ENCODE results near the gene NEK5.
A peak's percentile ranks its signal among the peaks of the same experiment; 100 is the strongest.
"Not testable (repeated sequence)": the region's sequence is repeated elsewhere in the genome, so short reads cannot be mapped to it uniquely, and the experiment has no call there.

The NEK5 gene

DNA sequence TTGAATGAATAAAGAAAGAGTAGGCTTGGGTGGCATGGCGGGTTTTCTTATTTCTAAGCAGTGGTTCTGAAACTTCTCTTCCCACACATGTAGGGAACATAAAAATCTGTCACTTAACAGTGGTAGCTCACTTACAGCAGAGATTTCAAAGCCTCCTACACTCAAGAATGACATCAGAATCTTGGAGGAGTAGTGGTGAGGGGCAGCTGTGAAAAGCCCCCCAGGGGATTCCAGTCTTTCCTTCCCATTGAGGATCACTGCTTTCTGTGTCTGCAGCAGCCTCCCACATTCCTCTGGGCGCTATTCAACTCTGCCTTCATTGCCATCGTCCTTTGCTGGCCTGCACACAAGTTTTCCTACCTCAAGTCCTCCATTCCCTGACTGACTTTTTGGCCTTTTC is 8.6 kb upstream of the NEK5 start:
- DNase-seq, result no peak

DNA sequence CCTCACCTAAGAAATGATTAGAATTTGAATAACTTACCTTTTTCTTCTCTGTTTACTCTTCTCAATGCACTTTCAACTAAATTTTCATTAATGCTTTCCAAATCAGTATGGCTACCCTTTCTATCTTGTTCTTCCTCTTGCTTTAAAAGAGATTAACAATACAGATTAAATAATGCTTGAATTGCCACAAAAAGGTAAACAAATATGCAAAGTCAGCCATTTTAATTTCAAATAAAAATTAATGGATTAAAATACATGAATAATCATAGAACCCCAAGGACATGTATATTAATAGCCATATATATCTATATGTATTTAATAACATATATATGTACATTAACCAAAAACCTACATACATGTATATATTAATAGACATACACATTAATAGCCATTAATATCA is 7.9 kb upstream of the NEK5 start:
- no peak for DNase-seq

DNA sequence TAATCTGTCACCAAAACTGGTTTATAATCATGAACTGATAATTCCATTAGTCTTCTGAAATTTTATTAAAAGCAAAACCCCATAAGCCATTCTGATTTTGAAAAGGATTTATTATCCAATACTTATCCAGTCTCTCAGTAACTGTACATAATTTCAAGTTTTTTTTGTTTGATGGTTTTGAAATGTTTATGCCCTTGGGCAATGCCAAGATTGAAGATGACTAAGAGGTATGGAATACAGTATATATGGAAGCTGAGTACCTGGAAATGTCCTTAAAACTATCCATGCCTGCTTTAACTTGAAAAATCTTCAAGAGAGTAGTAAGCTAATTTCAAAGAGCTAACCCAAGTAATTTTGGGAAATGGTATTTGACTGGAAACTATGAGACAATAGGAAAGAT is 1.8 kb upstream of the NEK5 start:
- DNase-seq, result no peak

DNA sequence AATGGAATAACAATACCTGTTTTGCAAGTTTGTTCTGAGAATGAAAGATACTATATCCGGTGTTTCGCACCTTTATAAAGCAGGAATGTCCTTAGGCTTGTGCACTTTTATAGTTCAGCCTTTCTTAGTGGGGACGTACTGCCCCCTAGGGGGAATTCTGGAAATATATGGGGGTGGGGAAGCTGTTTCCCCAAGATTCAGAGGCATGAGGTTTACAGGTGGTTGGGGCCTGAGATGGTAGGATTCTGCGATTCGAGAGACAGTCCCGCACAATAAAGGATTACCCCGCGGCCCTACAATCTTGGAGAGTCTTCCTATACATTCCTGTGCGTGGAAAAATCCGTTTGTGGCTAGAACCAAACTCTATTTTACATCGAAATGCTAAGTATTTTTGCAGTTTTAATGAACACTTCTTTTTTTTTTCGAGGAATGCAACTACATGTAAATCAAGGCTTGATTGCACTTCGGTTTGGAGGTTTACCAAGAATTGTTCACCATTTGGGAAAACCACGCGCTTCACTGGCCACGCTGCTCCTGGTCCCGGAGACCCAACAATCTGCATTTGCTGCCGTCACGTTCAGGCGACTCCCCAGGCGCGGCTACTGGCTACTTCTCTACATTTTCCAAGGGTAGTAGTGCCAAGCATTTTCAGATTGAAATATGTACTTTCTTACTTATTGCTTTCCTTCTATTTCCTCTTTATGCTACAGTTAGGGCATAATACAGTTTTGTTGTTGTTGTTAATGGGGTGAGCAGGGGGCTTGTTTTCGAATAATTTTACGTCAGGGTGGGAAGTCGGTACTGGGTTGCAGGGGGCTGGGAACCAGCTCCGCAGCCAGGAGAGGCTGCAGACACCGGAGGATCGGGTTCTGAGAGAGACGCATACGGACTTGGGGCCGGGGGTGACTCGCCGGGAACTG is 830 bp downstream of the NEK5 start:
- DNase-seq, result peak in 4 of 5 donors; percentile 16 to 59 (median 42)

DNA sequence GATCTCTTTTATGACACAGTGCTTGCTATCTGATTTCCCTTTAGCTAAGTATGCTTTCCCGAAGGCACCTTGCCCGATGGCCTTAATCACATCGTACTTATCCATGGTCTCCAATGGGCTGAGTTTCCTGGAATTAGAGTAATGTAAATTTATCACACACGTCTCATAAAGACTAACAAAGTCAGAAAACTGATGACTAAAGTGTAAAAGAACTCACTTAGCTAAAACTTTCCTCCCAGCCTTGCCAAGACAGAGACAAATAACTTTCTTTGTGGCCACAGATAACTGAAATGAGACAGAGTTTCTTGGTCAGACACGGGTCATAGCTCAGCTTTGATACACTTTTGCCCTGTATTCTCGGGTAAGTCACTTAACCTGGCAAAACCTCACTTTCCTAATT is 1.5 kb downstream of the NEK5 start:
- DNase-seq, result no peak

DNA sequence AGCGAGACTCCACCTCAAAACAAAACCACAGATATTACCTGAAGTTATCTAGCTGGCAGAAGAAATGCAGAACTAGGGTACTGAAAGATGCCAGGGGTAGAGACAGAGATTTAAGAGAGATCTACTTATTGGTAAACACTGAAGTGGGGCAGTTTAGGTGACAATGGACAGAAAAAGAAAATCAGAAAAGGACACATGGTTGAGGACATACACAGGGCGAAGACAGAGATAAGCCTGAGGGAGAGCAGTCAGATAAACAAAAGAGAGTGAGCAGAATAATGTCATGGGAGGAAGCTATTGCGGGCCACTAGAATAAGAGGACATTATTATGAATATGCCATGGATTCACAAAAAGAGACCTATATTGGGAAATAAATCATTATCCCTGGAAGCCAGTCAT is 3.3 kb downstream of the NEK5 start:
- no peak for DNase-seq

DNA sequence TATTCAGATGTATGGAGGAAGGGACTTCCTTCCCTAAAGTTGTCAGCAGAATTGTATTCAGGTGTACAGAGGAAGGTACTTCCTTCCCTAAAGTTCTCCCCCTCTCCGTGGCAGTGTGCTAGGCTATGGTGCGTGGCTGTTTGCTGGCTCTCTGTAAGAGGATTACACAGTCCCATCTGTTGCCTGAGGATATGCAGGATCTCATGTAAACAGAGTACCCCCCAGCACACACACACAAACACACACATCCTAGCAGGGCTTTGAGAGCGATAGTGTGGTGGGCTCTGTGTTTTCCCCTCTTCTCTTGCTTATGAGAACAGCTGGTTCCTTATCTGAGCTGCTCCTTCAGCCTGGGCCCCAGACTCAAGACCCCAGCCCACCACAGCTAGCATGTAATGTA is 10.3 kb downstream of the NEK5 start:
- DNase-seq, result no peak

DNA sequence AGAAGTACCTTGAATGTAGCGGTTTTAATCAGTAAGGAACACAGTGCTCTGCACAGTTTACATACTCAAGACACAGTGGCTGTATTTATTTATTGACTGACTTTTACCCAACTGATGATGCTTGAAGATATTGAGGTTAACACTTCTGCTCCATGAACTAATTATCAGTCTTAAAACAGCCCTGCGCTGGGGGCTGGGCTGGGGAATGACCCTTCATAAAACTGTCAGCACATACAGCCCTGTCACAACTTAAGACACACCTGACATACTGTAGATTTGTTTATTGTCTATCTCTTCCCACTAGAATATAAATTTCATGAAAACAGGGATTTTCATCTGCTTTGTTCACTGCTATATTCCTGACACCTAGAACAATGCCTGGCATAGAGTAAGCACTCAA is 10.8 kb downstream of the NEK5 start:
- no peak for DNase-seq

DNA sequence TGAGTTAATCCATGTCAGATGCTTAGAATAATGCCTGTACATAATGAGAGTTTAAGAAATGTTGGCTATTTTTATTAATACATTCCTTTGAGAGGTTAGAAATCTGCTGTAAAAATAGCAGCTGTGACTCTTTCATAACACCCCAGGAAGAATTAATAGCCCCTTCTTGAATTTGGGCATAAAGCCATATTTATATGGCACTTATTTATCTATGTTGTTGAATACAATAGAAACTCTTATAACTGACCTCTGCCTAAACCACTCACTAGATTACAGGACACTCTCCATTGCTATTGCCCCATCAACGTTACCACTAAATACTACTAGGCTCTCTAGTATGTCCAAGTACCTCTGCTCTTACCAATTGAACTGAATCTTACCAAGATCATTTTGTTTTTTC is 16.3 kb downstream of the NEK5 start:
- DNase-seq, result no peak

DNA sequence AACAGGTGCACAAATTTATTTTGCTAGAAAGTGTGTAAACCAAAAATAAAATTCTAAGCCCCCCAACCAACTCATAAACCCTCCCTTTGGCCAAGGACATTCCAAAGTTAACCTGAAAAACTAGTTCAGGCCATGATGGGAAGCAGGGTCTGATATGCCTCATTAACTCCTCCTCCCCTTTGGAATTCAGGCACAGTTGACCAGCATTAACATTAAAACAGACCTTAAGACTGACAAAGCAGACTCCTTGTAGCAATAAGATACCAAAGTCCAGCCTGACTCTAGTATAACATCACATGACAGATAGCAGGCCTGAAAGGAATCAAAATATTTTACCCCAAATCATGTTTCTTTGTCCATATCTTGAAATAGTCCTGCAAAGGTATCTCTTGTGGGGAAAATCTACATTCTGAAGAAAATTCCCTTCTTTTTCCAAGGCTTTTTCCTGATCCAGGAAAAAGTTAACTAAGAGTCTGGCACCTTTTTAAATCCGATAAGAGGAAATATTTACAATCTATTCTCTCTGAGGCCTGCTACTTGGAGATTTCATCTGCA is 19.7 kb downstream of the NEK5 start:
- no peak for DNase-seq

DNA sequence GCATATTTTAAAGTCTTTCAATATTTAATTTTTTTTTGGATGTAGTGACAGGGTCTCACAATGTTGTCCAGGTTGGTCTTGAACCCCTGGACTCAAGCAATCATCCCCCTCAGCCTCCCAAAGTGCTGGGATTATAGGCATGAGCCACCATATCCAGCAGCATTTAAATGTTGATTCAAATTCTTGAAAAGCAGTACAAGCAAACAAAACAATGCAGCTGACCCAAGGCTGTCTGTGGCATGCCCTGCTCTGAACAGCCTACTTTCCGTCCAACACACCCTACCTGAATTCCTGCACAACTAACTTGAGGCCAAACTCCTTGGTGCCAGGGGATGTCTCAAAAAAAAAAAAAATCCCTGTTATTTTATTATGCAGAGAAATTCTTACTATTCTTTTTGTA is 23.0 kb downstream of the NEK5 start:
- DNase-seq, result no peak

DNA sequence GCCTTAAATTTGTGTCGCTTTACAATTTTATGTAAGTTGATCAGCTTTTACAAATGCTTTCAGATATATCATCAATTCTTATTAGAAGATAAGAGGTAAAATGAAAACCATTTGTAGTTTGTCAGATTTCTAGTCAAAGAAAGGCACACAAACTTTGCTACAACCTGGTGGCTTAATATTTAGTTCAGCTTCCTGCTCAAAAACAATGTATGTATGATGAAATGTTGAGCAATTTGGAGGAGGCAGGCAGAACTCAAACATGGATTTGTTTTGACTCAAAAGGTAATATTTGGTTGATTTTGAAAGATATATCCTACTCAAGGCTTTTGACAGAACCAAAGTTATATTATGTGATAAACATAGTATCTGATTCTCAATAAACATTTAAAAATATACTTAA is 24.2 kb downstream of the NEK5 start:
- peak in 1 of 5 donors; percentile 45 for DNase-seq

DNA sequence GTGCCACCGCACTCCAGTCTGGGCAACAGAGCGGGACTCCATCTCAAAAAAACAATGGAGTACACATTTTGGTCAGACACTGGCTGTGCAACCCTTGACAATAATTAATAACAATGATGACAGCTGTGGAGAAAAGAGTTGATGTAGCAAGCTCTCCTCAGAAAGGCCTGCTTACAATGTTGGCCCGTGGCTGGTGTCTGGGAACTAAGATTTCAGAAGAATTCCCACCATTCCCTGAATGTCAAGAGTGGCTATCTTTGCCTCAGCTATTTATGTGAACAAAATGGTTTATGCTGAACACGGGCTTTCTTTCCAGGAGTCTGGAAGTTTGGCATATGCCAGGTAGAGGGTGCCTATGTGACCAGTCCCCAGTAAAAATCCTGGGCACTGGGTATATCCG is 25.5 kb downstream of the NEK5 start:
- DNase-seq, result no peak

DNA sequence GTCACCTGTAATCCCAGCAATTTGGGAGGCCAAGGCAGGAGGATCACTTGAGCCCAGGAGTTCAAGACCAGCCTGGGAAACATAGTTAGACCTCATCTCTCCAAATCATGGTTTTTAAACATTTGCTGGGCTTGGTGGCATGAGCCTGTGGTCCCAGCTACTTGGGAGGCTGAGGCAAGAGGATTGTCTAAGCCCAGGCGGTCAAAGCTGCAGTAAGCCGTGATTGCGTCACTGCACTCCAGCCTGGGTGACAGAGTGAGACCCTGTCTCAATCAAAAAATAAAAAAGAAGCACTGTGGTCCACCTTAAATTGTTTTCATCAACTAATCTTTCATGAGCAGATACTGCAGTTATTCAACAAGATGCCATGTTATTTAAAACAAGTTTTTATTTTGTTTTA is 26.4 kb downstream of the NEK5 start:
- not testable (repeated sequence) for DNase-seq

DNA sequence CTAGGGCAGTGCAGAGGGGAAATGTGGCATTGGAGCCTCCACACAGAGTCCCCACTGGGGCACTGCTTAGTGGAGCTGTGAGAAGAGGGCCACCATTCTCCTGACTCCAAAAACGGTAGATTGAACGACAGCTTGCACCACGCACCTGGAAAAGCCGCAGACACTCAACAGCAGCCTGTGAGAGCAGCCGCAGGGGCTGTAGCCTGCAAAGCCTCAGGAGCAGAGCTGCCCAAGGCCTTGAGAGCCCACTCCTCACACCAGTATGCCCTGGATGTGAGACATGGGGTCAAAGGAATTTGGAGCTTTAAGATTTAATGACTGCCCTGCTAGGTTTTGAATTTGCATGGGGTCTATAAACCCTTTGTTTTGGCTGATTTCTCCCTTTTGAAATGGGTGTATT is 31.7 kb downstream of the NEK5 start:
- no peak for DNase-seq

DNA sequence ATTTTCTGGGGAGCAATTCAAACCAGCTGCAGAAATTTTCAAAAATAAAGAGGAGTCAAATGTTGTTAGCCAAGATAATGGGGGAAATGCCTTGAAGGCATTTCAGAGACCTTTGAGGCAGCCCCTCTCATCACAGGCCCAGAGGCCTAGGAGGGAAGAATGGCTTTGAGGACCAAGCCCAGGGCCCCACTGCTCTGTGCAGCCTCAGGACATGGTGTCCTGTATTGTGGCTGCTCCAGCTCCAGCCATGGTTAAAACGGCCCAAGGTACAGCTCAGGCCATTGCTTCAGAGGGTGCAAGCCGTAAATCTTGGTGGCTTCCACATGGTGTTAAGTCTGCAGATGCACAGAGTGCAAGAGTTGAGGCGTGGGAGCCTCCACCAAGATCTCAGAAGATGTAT is 32.1 kb downstream of the NEK5 start:
- no peak for DNase-seq

DNA sequence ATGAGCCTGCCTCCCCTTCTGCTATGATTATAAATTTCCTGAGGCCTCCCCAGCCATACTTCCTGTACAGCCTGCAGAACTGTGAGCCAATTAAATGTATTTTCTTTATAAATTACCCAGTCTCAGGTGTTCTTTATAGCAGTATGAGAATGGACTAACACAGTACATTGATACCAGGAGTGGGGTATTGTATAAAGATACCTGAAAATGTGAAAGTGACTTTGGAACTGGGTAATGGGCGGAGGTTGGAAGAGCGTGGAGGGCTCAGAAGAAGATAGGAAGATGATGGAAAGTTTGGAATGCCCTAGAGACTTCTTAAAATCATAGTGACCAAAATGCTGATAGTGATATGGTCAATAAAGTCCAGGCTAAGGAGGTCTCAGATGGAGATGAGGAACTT is 32.8 kb downstream of the NEK5 start:
- no peak for DNase-seq

DNA sequence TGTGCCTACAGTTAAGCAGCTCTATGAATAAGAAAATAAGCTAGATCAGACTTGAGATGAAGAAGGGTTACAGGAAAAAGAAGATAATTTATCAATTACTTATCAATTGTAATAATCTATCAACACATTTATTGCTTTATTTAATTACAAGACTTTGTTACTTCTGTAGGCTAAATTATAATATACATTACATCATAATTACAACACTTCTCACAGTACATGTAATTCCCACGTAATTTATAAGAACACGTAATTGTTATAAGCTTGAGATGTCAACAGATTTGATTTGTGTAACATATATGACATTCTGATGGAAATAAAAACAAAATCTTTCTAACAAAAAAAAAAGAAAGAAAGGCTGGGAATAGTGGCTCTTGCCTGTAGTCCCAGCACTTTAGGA is 36.8 kb downstream of the NEK5 start:
- no peak for DNase-seq

DNA sequence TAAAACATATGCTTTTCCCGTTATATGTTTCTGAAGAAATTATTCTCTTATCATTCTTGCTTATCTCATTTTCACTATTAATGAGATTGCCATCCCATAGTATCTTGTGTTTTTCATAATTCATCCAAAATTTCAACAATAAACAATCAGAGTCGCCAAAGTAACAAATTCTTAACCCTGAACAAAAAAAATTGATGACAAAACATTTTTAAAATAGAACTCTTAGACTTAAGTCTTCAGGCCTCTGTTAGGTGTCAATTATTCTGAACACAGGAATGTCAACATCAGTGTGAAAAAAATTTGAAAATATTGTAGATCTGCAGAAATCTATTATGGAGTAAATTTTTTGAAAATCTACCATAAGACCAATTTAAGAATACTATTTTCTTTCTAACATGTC is 37.4 kb downstream of the NEK5 start:
- no peak for DNase-seq

DNA sequence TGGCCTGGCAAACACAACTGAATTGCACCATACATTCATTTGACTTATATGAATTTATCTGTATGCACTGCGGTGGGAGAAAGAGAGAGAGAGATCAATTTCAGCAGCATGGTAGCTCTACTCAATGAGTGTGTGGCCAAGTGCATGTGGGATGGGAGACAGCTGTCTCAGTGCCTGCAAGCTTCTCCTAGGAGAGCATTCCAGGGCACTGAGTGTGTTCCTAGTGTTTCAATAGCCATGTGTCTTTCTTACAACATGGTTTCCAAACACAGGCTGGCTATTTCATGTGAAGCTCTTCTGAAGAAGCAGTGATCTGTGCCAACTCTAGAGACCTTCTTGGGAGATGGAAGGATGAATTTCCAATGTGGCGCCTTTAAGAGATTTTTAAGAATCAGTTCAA is 43.5 kb downstream of the NEK5 start:
- DNase-seq, result no peak

DNA sequence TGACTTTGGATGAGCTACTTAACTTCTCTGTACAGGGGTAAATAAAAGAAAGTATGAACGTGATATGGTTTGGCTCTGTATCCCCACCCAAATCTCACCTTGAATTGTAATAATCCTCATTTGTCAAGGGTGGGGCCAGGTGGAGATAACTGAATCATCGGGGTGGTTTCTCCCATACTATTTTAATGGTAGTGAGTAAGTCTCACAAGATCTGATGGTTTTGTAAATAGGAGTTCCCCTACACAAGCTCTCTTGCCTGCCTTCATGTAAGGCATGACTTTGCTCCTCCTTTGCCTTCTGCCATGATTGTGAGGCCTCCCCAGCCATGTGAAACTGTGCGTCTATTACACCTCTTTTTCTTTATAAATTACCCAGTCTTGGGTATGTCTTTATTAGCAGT is 43.9 kb downstream of the NEK5 start:
- not testable (repeated sequence) for DNase-seq

DNA sequence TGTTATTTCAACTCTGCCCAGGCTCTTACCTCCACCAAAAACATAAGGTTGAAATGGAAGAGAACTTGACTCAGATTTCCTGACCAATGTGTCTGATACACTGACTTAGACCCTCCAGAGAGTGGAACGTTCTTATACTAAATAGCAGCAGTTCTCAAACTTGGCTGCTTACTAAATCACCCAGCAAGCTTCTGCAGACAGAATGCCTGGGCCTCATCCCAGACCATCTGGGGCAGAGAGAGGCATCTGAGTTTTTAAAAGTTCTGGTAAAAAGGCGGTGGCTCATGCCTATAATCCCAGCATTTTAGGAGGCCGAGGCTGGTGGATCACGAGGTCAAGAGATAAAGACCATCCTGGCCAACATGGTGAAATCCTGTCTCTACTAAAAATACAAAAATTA is 46.3 kb downstream of the NEK5 start:
- no peak for DNase-seq

DNA sequence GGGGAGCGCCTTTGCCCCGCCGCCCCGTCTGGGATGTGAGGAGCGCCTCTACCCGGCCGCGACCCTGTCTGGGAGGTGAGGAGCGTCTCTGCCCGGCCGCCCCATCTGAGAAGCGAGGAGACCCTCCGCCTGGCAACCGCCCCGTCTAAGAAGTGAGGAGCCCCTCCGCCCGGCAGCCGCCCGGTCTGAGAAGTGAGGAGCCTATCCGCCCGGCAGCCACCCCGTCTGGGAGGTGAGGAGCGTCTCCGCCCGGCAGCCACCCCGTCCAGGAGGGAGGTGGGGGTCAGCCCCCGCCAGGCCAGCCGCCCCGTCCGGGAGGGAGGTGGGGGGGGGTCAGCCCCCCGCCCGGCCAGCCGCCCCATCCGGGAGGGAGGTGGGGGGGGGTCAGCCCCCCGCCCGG is 49.0 kb downstream of the NEK5 start:
- not testable (repeated sequence) for DNase-seq

DNA sequence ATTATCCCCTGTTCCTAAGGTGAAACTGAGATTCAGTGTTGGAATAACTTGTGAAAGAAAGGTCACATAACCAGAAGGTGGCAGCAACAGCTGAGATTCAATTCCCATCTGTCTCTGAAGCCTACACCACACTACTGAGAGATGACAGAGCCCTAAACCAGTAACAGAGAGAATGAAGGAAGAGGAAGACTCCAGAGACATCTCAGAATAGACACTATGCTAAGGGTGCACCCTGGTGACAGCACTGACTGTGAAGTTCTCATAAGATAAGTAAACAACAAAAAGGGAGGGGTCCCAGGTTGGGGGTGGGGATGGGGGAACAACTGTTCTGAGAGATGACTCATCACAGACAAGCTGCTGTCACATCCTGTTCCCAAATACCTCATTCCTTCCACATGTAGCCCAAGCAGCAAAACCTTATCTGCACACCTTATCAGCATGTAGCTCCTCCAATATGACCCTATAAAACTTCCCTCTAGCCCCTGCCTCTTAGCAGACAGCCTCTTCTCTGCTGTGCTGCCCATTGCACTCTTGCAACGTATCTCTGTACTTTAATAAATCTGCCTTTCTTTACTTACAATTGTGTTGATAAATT is 57.8 kb downstream of the NEK5 start:
- peak in 1 of 5 donors; percentile 45 for DNase-seq
